ENCODE data around the gene ZNF839.
"Not testable (repeated sequence)": the region's sequence is repeated elsewhere in the genome, so short reads cannot be mapped to it uniquely, and the experiment has no call there.

The ZNF839 gene

DNA sequence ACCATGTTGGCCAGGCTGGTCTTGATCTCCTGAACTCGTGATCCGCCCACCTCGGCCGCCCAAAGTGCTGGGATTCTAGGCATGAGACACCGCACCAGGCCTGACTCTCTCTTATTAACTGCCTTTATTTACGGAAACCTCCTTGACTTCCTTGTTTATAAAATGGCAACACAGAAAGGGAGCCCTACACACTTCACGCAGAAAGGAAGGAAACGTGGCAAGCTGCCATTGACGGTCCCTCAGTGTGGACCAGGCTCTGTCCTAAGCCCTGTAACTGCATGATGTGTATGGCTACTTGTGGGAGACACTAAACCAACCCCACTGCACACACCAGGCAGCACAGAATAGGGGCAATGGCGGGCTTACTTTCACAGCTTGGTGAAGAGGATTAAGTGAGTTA is 31.5 kb downstream of the ZNF839 start:
- TF ChIP-seq, protein P1, sequence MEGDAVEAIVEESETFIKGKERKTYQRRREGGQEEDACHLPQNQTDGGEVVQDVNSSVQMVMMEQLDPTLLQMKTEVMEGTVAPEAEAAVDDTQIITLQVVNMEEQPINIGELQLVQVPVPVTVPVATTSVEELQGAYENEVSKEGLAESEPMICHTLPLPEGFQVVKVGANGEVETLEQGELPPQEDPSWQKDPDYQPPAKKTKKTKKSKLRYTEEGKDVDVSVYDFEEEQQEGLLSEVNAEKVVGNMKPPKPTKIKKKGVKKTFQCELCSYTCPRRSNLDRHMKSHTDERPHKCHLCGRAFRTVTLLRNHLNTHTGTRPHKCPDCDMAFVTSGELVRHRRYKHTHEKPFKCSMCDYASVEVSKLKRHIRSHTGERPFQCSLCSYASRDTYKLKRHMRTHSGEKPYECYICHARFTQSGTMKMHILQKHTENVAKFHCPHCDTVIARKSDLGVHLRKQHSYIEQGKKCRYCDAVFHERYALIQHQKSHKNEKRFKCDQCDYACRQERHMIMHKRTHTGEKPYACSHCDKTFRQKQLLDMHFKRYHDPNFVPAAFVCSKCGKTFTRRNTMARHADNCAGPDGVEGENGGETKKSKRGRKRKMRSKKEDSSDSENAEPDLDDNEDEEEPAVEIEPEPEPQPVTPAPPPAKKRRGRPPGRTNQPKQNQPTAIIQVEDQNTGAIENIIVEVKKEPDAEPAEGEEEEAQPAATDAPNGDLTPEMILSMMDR (IDR thresholded peaks at IDR 0.05; ENCODE audit: low read depth, low read length, missing control alignments) = no peak
- H3K4me3 ChIP-seq (replicated peaks; ENCODE audit: low read depth, low read length) = no peak overlapping the region
- no peak for DNase-seq (ENCODE audit: extremely low read depth, low read depth)

DNA sequence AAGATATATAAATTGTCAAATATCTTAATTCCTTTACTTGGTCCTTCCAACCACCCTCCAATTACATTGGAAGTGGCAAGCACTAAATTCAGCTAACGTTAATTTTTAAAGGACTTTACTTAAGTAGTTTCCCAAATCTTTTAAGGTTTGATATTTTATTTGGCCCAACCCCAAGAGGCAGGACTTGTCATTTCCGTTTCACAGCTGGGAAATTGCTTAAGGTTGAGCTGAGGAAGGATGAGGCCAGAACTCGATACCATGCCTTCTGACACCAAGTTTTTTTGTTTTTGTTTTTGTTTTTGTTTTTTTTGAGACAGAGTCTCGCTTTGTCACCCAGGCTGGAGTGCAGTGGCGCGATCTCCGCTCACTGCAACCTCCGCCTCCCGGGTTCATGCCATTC is 32.0 kb downstream of the ZNF839 start:
- not testable (repeated sequence) for DNase-seq (ENCODE audit: extremely low read depth, low read depth); H3K4me3 ChIP-seq (replicated peaks; ENCODE audit: low read depth, low read length)

DNA sequence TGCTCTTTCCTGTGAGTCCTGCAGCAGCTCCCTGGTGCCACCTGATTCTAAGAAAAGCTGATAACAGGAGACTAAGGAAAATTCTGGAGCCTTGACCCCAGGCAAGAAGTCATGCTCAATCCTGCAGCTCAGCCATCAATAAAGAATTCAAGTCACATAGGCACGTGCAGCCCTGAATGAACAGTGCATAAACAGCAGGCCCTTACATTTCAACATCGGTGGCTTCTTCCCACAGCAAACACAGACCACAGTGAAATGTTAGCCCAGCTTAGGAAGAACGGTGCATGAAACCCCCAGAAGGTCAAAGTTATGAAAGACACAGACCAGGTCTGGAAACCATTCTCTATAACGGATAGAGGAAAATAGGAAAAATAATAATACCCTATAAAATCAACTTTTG is 32.7 kb downstream of the ZNF839 start:
- no peak for DNase-seq (ENCODE audit: extremely low read depth, low read depth)
- TF ChIP-seq, protein P1 (IDR thresholded peaks at IDR 0.05; ENCODE audit: low read depth, low read length, missing control alignments) = no peak
- H3K4me3 ChIP-seq (replicated peaks; ENCODE audit: low read depth, low read length) = no peak overlapping the region

DNA sequence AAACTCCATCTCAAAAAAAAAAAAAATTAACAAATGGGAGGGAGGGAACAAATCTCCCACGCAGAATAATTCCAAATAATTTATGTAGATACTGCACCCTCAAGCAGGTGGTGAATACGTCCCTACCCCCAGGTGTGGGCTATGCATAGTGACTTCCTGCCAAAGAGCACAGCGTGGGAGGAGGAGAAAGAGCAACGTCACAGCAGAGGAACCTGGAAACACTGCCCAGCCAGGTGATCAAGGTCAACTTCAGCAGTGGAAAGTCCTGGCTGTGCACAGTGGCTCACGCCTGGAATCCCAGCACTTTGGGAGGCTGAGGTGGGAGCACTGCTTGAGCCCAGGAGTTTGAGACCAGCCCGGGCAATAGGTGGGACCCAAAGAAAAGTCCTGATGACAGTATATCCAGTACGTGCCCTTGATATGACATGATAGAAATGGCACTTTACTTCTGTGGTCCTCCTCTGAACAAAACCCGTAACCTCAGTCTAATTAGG is 33.6 kb downstream of the ZNF839 start:
- TF ChIP-seq, protein P1 (IDR thresholded peaks at IDR 0.05; ENCODE audit: low read depth, low read length, missing control alignments) = no peak
- H3K4me3 ChIP-seq (replicated peaks; ENCODE audit: low read depth, low read length) = no peak overlapping the region
- DNase-seq (ENCODE audit: extremely low read depth, low read depth) = no peak

DNA sequence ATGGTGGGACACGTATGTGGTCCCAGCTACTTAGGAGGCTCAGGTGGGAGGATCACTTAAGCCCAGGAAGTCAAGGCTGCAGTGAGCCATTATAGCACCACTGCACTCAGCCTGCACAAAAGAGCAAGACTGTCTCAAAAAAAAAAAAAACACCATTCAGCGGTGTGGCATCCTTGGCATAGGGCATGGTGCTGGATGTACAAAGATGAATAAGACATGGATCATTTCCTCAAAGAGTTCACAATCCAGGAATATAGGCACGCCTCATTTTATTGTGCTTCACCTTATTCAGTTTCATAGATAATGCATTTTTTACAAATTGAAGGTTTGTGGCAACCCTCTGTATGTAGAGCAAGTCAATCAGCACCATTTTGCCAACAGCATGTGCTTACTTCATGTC is 36.7 kb downstream of the ZNF839 start:
- H3K4me3 ChIP-seq (replicated peaks; ENCODE audit: low read depth, low read length) = no peak overlapping the region
- DNase-seq (ENCODE audit: extremely low read depth, low read depth) = no peak
- TF ChIP-seq, protein P1 (IDR thresholded peaks at IDR 0.05; ENCODE audit: low read depth, low read length, missing control alignments) = no peak

DNA sequence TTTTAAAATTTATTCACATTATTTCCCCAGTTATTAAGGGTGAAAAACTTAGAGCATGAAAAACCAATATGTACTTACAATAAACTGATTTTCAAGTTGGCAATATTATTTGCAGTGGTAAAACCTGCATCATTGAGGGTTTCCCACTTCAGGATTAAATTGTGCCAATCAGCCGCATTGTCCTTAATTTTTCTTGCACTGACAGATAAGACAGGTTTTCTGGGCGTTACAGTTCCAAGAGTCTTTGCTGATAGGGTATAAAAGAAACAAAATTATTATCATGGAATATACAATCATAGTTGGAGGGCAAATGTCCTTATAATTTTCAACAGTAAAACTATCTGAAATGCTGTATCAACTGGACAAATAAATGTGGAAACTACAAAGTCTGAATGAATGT is 39.8 kb downstream of the ZNF839 start:
- TF ChIP-seq, protein P1 (IDR thresholded peaks at IDR 0.05; ENCODE audit: low read depth, low read length, missing control alignments) = no peak
- H3K4me3 ChIP-seq (replicated peaks; ENCODE audit: low read depth, low read length) = no peak overlapping the region
- DNase-seq (ENCODE audit: extremely low read depth, low read depth) = no peak

DNA sequence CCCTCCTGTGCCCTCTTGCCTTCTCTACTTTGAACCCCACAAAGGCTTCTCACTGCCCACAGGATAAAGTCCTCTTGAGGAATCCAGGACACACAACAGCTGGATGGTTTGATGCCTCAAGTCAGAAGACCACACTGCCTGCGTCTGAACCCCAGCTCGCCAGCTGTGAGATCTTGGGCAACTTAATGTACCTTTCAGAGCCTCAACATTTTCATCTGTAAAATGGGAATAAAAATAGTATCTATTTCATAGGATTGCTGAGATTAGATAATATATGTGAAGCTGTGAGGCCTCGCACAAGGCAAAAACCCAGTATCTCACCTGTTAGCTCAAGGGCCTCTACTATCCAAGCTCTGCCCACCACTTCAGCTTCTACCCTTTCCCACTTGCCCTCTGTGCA is 40.8 kb downstream of the ZNF839 start:
- DNase-seq (ENCODE audit: extremely low read depth, low read depth) = no peak
- TF ChIP-seq, protein P1 (IDR thresholded peaks at IDR 0.05; ENCODE audit: low read depth, low read length, missing control alignments) = no peak
- H3K4me3 ChIP-seq (replicated peaks; ENCODE audit: low read depth, low read length) = no peak overlapping the region
